SKM-1 treated with dmso at 0.1 percent for 144 hours (cell line): Measurements from ENCODE around the gene MRPS21.

ENCODE experiments used
- DNase-seq: peaks from one replicate; lab custom pipeline; 2025; ENCODE audit not compliant: unreplicated experiment; lab: John Stamatoyannopoulos, UW

Gene MRPS21

DNA sequence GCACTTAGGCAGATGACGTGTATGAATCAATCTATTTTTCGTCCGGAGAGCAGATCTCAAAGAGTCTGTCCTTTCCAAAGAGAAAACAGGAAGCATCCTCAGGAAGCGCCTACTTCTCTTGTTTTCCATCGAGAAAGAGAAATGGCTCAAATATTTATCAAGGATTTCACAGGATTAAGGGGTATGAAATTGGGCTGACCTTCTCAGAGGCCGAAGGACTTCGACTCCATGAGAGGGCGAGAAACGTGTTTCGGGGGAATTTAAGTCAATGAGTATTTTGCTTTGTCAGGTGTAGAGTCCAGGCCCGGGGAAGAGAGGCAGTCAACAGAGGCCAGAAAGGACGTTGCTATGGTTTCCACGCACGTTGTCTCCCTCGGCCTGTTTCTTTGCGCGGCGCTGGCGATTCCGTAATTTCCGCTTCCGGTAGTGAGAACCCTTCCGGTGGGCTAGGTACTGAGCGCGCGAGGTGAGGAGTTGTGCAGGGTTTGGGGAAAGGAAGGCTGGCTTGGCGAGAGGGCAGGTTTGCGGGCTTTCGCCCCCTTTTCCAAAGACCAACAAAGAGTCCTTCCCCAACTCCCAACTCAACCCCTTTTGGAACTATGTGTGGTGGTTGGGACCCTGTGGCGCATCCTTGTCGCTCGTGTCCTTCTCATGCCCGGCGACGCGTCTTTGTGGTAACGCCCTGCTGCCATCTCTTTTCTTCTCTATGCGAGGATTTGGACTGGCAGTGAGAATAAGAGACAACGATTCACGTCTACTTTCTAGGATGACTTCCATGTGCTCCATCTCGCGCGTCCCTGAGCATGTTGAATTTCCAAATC is at the start of gene MRPS21:
Gene MRPS21, plus strand, starts transcription at position 429 of the 821 bp plus-strand sequence. CDS start 506 bp downstream, outside the sequence.
- DNase-seq: peak; percentile 98

DNA sequence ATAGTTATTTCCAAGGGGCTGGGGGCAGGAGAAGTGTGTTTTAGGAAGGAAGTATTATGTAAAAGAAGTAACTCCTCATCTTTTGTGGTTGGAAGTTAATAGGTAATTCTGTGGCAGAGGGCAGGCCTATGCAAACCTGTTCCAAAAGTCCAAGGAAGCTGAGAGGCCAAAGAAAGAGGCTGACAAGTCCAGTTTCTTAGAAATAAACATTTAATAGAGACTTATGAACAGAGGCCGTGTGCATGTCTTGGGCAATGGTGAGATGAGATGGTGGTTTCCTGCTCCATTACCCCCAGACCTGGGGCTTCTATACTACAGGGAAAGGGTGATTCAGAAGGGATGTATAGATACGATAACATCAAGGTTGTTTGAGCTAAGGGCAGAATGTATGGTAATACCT is 43.7 kb upstream of the MRPS21 start:
- no peak for DNase-seq

DNA sequence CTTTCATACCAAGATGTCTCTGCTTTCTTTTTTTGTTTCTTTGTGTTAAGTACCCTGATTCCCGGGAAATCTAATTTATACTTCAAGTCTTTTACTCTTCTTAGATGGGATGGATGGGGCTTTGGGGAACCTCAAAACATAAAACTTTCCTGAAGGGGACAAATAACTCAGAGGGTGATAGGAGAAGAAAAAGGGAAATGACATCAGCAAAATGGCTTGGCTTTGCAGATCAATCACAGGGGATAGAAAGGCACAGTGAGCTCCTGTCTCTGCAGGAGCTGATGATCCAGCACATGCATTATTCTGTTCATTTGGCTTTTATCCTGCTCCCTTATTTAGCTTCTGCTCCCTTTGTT is 37.5 kb upstream of the MRPS21 start:
- DNase-seq: no peak

DNA sequence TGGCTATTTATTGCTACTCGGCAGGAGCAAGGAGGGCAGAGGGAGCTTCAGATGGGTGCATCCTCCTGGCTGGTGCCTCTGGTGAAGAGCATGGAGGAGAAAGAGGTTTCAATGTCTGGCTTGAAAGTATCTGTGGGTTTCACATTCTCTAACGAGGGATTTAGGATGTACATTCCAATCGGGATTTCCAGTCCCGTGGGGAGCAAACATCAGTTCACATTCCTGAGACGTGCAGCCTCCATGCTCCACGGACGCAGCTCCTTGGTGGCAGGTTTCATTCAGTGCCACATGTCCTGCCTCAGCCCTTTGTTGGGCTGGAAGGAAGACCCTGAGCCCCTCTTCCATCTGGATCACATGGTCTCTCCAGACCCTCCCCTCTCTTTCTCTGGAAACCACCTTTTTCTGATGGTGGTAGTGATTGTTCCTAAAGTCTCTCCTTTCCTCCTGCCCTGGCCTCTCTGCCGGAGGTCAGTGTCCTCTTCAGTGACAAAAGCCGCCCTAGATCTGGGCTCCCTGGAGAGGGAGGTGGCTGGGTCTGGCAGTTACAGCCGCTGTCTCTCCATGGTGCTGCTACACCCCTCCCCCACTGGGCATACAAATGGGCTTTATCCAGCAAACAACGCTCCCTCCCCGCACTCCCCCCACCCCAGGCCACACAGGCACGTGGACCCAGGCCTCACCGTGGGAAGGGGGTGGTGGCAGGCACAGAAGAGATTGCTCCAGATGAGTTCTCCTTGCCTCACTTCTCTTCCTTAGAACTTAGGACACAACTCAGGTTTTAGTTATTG is 36.9 kb upstream of the MRPS21 start:
- no peak for DNase-seq

DNA sequence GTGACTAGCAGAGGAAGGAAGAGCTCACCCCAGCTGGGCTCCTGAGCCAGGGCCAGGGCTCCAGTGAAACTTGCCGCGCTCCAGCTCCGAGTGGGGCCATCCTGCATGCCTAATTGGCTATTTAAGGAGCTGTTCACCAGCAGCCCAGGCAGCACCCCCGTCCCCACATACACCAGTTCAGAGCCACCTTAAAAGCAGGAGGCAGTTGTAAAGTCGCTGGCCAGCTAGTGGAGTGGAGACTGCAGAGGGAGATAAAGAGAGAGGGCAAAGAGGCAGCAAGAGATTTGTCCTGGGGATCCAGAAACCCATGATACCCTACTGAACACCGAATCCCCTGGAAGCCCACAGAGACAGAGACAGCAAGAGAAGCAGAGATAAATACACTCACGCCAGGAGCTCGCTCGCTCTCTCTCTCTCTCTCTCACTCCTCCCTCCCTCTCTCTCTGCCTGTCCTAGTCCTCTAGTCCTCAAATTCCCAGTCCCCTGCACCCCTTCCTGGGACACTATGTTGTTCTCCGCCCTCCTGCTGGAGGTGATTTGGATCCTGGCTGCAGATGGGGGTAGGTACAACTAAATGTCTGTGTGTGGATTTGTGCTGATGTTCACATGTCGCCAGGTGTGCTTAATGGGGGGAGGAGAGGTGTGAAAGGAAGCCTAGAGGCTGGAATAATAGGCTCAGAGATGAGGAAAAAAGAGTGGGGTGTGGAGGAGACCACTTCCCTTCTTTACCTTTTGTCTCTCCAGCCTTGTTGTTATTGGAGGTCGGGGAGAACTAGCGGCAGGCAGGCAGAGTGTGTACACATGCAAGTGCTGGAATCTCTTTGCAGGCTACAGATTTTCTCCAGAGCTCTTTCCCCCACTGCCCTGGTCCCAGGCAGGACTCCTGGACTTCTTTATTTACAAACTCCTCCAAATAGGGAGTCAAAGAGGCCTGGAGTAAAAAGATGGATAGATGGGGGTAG is 35.8 kb upstream of the MRPS21 start, which contains the start of gene CA14:
Gene CA14, plus strand, starts transcription at position 151 of the 962 bp plus-strand sequence. Its CDS starts 355 bp downstream, at position 506.
- DNase-seq: no peak

DNA sequence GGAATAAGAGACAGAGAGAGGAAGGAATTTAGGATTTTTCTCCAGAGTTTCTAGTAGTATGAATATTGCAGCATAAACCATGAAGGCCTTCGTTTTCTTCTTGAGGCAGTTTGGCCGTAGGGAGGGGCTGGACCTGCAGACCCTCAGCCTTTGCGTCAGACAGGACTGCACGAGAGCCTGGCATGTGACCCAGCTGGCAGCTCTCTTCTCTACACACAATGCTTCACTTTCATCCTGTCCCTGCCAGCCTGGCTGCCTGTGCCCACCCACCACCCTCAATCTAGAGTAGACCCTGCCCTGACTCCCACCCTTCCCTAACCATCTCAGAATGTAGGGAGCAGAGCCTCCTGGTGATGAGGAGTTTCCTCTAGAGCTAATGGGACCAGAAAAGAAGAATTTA is 34.4 kb upstream of the MRPS21 start:
- DNase-seq: no peak

DNA sequence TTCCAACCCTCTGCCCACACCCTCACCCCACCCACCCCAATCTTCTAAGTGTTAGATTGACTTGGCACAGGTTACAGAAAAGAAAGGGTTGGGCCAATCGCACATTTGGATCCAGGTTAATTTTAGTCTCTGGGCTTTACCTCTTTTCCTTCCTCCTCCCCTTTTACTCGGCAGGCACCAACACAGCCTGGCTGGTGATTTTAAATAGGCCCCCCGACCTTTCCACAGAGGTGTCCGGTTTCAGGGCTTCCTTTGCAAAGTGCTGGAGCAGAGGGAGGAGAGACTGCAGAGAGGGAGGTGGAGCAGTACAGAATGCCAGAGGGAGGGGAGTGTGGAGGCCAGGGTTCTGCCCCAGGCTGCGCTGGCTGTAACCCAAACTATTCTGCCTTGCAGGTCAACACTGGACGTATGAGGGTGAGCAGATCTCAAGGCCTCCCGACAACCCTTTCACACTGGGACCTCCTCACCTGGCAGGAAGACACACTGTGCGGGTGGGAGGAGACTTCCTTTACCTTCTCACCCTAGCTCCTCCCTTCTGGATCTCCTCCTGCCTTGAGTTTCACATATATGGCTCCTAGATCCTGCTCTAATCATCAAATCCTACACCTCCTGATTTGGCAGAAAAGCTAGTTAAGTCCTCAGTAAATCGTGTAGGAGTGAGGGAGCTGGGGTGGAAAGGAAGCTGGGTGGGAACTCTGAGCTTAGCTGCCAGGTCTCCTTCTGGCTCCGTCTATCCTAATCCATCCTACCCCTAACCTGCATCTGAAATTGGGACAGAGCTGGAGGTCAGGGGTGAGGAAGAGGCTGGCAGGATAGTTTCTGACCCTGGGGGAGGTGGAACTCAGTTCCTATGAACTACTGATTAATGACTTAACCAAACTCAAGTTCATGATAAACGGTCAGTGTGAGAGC is 33.6 kb upstream of the MRPS21 start:
- no peak for DNase-seq

DNA sequence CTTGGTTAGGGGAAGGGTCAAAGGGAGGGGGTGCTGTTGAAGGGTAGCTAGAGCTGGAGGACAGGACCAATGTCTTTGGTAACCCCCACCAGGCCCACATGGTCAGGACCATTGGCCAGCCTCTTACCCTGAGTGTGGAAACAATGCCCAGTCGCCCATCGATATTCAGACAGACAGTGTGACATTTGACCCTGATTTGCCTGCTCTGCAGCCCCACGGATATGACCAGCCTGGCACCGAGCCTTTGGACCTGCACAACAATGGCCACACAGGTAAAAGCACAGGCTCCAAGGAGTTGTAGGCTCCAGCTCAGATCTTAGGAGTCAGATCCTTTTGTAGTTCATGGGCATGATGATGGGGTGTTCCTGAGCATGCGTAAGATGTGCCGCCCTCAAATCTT is 32.3 kb upstream of the MRPS21 start:
- DNase-seq: no peak

DNA sequence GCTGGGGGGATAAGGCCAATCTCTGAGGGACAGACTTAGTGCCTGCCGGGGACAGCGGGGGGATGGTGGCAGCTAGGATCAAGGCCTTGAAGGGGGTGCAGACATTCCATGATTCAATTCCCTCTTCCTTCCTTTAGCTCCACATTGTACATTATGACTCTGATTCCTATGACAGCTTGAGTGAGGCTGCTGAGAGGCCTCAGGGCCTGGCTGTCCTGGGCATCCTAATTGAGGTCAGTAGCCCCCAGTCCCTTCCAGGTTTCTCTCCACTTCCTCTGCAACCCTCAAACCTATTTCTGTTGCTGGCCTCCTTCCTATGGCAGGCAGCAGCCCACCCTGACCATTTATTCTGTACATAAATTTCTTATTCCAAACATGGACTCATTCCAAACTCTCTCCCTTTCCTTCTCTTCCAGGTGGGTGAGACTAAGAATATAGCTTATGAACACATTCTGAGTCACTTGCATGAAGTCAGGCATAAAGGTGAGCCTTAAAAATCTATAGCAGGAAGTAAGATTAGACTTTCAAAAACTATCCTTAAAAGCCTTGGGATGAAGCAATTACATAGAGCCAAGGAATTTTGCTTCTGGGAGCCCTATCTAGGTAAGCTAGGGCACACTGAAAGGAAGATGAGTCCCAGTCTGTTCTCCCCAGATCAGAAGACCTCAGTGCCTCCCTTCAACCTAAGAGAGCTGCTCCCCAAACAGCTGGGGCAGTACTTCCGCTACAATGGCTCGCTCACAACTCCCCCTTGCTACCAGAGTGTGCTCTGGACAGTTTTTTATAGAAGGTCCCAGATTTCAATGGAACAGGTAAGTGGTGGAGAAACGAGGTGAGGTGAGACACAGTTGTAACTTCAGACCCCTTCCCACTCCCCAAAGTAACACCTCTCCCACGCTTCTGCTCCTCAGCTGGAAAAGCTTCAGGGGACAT is 31.0 kb upstream of the MRPS21 start:
- no peak for DNase-seq

DNA sequence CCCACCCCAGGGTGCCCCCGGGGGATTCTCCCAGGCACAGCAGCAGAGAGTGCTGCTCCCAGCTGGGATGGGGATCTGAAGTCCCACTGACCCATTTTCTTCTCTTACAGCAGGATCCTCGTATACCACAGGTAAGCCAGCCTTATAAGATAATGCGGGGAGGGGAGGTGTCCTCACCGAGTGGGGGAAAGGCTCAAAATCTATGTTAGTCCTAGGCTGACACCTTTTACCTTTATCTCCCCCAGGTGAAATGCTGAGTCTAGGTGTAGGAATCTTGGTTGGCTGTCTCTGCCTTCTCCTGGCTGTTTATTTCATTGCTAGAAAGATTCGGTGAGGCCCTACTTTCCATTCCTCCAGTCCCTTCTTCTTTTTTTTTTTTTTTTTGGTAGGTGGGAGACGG is 30.1 kb upstream of the MRPS21 start:
- no peak for DNase-seq

DNA sequence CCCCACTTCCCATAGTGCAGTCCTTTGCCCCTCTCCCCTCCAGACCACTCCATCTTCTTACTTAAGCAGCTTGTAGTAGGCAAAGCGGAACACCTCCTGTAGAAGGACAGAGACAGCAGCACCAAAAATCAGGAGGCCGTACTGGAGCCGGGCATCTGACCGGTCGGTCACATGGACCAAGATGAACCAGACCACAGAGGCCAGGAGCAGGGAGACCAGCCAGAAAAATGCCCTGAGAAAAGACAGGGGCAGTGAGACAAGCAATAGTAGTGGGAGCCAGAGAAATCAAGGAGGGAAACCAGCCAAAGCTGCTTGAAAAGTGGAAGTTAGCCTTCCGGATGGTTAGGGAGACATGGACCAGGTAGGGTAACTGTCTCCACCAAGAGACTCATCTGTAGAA is 25.8 kb upstream of the MRPS21 start:
- DNase-seq: no peak

DNA sequence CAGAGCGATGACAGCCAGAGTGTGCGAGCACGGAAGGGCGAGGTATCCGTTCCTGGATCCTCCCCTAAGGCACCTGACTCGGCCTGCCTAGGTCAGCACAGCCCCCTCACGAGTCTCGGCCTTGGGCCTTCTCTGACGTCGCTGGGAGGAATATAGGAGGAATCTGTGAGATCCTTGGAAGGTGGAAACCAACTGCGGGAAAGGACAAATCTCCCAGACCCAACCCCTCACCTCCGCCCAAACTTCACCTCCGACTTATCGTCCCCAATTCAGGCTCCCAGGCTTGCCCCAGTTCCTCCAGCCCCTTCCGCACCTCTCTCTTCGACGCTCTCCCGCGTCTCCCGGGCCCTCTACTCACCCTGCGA is 25.3 kb upstream of the MRPS21 start:
- no peak for DNase-seq

DNA sequence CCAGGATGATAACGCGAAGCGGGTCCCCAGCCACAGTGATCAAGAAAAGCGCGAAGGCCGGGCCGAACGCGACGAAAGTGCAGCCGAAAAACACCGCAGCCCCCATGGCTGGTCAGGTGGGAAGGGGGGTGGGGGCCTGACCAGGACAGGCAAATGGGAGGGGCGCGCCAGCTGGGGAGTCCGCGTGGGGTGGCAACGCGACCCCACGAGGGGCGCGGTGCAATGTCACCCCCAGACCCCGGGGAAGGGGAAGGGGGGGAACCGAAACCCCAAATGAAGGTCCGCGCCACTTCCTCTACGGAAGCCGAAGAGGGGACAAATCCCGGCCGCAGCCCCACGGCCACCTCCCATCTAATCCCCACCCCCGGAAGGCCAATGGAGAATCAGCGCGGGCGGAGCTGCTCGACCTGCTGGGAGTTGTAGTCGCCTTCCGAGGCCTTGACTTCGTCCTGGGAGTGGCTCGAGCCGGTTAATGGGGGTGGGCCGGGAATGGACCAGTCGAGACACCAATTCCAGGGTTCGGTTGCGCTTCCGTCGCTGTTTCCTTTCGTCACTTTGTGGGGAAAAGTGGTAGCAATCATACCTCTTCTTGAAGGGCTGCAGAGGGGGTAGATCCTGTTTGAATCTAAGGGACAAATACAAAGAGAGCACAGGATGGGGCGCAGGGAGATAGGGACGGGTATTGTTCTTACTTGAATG is 24.8 kb upstream of the MRPS21 start, which contains the start of gene APH1A:
Gene APH1A, minus strand, starts transcription at position 312 of the 699 bp plus-strand sequence. Its CDS starts 206 bp downstream, at position 106.
- DNase-seq: peak; percentile 99

DNA sequence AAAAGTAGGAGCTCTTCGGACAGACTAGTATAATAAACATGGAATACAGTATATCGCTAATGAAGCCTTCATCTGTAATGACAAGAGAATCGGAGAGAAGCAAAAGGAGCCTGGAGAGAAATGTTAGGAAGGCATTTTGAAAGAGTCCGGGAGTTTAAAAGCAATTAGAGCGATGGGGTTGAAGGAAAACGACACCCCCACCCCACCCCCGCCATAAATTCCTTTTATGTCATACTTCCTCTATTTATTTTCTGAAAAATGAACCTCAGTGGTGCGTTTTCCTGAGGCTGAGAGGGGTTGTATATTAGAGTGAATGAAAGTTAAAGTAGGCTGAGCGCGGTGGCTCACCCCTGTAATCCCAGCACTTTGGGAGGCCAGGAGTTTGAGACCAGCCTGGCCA is 24.2 kb upstream of the MRPS21 start:
- DNase-seq: no peak

DNA sequence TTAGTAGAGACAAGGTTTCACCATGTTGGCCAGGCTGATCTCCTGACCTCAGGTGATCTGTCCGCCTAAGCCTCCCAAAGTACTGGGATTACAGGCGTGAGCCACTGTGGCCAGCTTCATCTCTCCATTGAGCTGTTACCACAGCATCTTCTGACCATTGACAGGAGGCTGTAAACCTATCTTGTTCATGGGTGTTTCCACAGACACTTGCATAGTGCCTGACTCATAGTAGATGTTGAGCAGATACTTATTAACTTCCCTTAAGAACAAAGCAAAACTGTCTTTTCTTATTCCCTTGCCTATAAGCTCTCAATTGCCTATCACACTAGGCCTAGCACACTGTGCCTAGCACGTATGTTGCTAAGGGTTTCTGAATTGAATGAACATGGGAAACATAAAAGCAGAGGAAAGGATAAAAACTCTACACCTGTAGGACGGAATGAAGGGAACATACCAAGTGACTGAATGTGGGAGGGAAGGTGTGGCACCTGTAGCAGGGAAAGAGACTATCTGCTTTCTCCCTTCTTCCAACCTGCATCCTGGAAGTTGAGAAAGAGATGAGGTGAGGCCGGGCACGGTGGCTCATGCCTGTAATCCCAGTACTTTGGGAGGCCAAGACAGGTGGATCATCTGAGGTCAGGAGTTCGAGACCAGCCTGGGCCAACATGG is 22.2 kb upstream of the MRPS21 start:
- DNase-seq: no peak

DNA sequence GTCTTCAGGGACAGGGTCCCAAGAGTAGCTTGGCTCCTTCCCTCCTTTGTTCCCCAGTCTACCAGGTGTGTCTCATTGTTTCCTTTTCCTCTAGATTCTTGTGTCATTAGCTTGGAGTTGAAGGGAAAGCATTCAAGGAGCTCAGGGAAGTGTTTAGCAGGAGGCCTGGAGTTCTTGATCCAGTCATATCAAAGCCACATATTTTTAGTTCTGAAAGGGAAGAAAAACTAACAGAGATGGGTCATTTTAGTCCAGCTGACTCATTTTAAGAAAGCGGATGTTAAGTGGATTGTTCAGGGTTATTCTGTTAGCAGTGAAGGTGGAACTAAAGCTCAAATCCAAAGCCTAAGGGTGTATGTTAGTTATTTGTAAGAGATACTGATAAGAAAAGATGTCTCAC is 20.4 kb upstream of the MRPS21 start:
- no peak for DNase-seq

DNA sequence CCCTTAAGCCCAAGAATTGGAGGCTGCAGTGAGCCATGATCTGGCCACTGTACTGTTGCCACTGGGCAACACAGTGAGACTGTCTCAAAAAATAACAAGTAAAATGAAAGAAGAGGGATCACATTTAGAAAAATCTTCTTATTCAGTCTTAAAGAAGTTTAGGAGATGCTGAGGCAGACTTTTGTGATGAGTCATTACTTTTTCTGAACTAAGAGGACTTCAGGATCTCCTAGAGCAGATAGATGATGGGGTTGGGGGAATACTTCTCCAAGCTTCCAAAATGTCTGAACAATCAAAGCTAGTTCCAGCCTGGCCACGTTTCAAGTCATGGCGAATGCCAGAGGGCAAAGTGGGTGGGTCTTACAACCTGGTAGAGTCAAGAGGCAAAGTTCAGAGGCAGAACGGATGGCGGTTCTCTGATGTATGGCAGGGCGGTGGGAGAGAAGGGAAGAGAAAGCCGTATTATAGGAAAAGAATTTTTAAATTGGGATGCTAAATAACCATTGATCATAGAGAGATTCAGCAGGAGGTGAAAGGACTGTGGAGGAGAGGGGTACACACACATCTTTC is 13.4 kb upstream of the MRPS21 start:
- no peak for DNase-seq
